Suppressor macrophage treated with lipopolysaccharide for 4 hours (primary cell): ENCODE data around the gene KLHL29.

Source experiments
- DNase-seq: peaks from one replicate; pipeline ENCODE4 v3.0.0-alpha.2; 2020

KLHL29 gene

DNA sequence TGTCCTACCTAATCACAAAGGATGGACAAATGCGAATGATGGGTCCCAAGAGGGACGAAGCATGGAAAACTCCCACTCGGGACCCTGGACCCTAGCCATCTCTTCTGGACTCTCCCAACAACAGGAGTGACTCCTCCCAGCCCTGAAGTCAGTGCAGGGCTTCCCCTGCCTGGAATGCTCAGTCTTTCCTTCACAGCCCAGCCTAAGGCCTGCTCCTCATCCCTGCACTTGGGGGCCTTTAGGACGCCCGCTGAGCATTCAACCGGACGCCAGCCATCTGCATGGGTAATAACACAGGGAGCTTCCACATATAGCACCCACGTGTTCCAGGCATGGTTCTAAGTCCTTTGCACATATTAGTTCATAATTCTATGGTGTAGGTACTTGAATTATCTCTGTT is 237.5 kb downstream of the KLHL29 start:
- no peak for DNase-seq

DNA sequence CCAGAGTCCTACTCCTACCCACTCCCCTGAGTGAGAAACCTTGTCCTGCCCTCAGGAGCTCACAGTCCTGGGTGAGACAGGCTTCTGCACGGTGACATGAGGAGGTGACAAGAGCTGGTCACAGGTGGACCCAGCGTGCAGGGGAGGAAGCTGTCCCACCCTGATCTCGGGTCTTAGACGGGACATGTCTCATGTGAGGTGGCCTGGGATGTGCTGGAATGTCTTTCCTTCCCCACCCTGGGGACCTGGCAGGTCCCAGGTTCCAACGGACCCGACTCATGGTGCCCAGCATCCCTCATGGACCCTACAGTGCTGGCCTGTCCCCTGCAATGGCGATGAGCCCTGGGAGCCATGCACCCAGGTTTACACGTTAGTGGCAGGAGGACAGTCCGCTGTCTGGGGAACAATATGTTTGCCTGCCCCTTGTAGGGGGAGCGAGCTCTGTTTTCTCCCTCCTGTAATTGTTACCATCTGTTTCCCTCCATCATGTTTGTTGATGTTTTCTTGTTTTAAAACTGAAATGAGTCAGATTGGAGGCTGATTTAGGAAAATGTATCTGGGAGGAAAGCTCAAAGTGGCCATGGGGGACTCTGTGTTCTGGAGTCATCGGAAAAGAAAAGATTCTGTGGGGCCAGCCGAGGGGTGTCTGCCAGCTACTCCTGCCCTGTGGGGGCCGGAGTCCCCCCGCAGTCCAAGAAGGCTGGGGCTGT is 238.1 kb downstream of the KLHL29 start:
- DNase-seq = no peak

DNA sequence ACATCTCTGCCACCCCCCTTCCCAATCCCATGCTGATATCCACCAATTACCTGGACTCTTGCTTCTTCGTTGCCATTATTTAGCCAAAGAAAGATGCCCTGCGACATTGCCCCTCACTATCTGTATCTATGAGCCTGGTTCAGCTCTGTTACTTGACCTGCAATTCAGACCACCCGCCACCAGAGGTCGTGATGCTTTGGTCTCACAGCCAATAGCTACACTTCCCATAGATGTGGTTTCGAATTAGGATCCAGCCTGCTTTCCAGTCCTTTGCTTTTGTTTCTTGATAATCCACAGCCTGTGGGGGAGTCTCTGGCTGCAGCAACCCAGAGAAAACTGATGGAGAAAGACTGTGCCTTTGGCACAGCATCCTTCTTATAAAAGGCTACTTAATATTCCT is 239.4 kb downstream of the KLHL29 start:
- DNase-seq = peak; percentile 39

DNA sequence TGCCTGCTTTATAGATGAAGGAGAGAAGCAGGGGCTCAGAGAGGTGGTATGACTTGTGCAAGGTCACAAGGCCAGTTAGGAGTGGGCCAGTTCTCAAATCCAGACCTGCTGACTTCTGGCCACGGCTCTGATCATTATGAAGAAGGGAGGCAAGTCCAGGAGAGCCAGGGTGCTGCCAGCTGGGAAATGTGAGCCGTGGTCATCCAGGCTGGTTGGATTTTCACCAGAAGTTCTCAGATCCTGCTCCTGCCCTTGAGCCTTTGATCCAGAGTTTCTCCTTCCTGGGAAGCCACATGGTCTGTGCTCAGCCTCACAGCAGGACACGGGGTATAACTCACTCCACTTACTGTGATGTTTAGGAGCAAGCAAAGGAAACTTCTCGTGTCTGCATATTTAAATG is 239.9 kb downstream of the KLHL29 start:
- DNase-seq = no peak

DNA sequence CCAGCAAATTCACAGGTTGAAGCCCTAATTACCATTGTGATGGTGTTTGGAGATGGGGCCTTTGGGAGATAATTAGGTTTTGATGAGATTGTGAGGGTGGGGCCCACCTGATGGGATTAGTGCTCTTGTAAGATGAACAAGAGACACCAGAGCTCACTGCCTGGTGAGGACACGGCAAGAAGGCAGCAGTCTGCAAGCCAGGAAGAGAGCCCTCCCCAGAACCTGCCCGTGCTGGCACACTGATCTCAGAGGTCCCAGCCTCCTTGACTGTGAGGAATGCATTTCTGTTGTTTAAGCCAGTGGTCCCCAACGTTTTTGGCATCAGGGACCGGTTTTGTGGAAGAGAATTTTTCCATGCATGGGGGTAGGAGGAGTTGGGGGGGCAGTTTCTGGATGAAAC is 240.7 kb downstream of the KLHL29 start:
- DNase-seq = no peak

DNA sequence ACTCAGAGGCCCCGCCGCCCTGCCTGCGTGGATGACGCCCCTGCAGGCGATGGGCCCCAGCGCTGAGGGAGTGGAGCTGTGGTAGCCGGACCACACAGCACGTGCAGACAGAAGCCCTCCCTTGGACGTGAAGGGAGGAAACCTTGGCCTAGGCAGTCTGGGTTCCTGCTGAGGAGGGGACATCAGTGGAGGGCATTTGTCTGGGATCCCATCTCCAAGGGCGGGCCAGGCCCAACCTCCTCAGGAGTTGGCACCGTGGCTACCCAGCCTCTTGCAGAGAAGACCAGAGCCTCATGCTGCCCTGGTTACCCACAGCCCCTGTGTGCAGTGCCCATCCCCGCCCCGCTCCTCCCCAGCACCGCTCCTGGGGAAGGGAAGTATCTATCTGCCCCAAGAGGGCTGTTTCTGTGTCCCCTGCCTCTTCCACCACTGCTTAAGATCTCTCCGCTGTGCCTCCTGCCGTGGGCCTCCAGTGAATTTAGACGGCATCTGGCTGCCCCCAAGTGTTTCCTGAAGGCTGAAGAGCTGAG is 241.8 kb downstream of the KLHL29 start:
- DNase-seq = no peak

DNA sequence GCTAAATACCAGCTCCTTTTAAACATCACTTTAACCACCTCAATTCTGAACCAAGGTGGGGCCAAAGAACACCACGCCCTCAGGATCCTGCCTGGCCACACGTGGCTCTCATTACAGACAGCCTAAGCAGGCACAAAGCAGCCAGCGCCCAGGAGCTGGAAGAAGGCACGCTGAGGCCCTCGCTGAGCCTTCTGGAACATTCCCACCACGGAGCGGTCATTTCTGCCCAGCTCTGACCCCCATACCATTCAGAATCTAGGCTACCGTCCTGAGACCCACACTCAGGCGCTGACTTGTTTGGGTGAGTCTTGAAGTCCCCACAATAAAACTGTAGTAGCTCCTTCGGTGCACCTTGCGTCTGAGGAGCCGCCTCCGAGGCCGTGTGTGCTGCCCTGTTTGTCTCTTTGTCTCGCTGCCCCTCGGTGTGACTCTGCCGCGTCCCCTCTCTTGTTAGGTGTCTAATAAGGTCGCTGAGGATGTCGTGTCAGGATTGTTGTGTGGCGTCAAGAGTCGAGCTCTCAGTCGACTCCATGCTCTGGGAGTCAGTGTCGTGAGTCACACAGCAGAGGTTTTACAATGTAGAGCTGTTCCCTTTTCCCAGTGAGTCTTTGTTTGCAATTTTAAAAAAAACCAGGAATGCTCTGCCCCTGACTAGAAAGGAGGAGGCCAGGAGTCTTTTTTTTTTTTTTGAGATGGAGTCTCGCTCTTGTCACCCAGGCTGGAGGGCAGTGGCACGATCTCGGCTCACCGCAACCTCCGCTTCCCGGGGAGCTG is 242.4 kb downstream of the KLHL29 start:
- DNase-seq = no peak

DNA sequence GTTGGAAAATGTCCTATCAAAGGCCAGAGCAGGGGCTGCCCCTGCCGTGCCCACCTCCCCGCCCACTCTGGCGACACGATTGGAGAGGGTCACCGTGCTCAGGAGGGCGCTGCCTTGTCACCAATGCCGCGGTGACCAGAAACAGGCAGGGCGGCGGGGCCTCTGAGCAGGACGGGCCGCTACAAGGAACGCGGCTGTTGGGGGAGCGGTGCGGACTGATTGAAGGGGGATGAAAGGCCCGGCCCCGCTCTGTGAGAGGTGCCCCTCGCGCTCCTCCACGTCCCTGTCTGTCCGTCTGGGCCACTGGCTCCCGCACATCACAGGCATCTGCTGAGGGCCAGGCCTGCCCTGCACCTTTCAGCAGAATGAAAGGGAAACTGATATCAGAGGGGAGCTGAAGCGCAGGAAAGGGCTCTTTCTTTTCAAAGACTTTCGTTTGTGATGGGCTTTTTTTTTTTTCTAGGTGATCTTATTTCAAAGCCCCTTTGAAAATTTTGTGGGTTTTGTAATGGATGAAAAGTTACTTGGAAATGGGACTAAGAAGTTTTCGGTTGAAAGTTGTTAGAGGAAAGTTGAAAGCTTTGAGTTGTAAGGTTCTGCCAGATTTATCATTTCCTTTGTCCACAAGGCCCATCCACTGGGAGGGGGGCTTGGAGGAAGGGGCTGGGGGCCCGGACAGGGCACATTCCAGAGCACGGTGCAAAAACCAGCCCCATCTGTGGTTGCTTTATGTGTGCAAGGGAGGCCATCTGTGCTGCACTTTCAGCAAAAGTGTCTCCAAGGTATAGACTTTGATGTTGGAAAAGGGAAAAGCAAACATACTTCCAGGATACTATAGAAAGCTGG is 244.2 kb downstream of the KLHL29 start:
- DNase-seq = no peak

DNA sequence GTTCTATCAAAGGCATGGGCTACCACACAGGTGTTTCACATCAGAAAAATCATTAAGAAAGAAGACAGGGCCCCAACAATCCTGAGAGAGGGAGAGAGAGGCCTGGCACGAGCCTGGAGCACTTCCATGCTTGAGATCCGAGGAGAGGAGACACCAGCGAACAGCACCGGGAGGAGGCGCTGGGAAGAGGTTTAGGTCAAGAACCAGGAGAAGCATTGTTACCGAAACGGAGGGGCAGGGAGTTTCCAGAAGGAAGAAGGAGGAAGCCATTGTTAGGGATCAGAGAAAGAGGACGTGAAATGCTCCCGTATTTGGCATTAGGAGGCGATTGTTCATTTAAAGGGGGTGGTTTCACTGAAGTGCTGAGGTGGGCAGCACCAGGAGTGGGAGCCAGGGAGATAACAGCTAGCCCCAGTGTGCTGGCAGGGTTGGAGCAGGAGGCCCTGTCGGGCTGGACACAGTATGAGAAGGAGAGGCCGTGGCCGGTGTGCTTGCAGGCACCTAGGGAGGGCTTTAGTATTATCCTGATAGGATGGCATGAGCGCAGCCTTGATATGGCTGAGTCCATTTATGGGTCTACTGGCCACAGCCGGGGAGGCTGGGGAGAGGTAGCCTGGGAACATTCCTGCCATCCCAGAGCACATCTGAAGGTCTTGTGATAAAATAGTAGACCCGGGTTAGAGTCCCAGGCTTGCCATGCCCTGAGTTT is 244.9 kb downstream of the KLHL29 start:
- DNase-seq = no peak

DNA sequence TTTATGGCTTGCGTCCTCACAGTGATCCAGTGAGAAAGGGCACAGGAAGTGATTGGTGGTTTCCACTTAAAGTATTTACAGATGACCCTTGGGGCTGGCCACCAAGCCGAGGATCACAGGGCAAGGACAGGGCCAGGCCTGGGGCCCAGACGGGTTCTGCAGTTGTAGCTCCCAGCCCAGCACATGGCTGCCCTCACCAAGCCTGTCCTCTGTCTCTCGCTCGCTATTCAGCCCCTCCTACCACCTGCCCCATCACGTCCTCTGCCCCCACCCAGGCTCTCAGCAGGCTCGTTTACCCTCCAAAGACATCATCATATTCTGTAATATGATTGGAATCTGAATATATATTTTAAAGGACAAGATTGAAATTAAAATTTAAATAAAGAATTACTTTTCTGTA is 246.0 kb downstream of the KLHL29 start:
- DNase-seq = no peak

DNA sequence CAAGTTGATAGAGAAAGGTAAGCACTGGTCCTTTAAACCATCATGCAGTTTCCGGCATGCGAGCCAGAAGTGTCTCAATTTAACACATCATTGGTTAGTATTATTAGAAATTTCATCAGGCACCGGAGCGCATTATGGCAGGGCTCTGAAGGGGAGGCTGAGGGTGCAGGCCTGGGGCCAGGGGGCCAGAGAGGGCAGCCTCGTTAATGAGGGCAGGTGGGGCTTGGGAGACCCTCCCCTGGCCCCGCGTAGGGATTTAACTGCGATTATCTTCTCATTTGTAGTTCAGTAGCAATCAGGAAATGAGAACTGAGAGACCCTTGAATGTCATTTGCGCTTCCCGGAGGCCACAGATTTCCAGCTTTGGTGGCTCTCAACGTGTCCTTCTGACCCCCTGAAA is 246.4 kb downstream of the KLHL29 start:
- DNase-seq = no peak

DNA sequence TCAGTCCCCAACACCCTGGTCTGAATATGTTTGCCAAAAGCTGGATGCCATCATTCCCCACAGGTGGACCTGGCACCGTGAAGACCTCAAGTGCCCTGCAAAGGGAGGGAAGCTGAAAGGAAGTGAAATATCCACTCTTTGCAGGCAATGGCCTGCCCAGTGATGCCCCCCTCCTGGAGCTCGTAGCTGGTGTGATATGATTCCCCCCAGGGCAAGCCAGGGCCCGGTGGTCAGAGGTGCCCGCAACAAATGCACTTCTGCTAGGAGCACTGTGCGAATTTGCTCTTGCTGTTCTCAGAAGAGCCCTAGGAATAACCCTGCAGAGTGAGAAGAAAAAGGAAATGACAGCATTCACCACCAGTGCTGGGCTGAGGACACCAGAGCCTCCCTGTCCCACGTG is 247.4 kb downstream of the KLHL29 start:
- DNase-seq = no peak

DNA sequence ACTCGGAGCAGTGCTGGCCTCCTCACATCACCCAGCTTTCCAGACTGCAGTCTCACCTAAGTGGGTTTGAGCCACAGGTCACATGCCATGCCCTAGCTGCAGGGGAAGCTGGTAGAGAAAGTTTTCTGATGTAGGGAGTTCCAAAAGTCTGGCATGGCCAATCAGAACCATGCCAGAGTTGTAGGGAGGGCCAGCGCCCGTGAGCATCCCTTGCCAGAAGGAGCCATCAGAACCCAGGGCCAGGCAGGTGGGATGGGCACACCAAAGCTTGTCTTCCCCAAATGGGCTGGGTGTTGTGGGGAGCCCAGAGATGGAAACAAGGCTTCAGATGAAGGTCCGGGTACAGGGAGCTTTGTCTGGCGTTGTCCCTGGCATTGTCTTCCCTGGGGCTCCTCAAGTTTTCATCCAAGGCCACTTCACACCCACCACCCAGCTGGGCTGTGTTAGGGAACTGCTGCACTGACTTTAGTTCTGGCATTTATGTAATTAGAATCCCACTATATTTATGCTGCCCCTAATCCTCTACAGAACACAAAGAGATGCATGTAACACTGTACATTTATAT is 247.9 kb downstream of the KLHL29 start:
- no peak for DNase-seq

DNA sequence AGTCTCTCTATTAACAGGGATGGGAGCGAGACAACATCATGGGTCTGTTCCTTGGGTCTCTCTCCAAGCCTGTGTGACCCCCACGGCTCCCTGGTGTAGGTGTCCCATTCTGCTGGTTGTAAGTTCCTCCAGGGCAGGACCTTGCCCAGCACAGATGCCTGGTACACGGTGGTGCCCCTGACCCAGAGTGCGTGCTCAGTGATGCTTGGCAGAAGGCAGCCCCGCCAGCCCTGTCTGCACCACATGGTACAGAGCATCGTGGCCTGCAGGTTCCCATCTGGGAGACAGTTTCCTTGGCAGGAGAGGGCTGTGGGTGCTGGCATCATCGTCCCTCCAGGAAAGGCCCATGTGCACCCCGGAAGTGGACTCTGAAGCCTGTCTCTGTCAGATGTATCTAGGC is 249.0 kb downstream of the KLHL29 start:
- no peak for DNase-seq

DNA sequence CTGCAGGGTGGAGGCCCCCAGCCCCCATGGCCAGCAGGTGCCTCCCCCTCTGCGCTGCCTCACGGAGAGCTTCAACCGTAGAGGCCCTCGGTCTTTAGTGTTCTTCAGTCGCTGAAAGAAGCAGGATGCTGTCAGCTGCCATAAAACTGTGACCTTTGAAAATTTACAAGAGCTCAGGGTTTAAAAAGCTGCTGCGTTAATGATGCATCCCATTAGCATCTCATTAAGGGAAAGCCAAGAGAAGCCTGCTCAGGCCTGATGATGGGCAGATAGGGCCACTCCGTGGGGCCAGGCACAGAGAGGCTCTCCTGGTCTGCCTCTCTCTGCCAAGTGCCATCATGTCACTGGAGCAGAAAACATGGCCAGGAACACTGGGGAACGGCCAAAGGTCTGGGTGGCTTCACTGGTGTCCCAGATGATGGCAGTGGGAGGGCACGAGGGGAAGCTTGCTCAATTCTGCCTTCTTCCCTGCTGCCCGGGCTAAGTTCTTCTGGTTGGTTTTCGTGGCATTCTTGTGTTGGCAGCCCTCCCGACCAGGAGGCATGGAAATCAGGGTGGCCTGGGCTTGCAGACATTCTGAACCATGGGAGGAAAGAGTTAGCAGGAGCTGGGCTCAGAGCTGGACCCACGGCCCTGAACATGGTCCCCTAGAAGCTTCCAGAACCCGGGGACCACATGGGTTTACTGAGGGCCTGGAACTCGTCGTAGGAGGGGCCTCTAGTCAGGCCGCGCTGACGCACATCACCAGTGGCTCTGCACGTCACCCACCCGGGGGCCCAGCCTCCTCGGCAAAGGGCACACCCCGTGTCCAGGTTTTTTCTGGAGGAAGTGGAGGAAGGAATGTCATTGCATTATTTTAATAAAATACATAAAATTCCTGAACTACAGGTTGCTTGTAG is 250.7 kb downstream of the KLHL29 start:
- DNase-seq = no peak

DNA sequence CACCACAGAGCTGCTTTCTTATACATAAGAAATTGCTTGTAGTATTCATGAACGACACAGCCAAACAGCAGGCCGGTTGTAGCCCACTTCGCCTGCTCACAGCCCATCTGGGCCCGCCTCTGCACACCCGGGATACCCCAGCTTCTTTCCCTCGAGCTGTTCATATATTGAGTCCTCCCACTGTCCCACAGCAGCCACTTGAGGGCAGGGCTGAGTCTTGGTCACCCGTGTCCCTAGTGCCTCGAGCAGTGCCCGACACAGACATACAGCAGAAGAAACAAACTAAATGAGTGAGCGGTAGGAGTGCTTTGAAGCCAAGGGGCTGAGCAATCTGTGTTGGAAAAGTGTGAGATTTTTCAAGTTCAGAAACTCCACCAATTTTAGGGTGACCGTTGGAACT is 251.4 kb downstream of the KLHL29 start:
- DNase-seq = no peak

DNA sequence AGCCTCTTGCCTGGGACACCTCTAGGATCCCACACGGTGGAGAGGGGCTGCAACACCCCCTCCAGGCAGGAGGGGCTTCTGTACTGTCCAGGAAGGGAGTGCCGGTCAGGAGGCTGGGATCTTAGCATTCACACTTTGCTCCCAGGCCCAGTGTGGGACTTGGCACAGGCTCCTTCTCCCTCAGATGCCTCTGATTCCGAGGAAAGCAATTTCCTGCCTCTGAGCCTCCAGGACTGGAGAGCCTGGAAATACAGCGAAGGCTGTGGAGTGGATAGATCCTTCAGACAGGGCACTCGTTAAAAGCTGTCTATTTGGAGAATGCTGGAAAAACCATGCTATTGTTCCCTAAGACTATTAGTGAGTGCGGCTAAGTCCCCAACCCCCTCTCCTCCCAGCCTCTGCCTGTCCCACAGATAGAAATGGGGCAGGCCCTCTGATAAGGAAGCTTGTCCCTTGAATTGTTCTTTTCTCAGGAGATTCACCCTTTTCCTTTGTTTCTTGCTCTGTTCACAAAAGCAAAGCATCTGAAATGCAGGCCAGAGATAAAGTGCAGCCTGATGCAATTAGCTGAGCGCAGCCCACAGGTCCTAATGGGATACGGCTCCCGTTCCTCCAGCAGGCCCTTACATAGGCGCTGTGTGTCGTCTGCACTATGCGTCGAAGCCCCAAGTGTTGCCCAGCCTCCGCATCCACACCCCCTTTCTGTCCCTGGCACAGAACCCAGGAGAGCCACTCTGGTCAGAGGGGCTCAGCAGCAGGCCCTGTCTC is 252.2 kb downstream of the KLHL29 start:
- DNase-seq = no peak

DNA sequence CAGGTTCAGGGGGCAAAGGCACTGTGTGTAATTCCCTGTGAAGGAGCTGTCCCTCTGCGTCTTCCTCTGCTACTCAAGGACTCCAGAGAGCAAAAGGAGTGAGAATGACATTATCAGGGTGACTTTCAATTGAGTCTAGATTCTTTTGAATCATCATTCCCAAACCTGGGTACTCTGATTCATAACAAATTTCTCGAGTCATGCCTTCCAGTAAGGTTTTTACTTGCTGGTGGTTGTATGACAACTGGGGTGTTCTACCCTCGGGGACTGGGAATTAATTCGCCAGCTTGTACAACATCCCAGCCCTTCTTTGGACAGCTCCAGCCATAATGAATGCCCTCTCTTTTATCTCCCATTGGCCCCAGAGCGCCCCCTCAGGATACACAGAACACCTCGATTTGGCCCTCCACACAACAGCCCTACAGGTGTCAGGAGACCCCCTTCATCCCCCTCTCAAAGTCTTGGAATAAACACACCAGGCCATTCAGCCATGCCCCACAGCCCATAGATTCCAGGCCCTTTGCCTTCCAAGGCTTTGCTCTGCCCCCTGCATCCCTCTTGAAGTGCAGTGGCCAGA is 254.5 kb downstream of the KLHL29 start:
- DNase-seq = no peak

DNA sequence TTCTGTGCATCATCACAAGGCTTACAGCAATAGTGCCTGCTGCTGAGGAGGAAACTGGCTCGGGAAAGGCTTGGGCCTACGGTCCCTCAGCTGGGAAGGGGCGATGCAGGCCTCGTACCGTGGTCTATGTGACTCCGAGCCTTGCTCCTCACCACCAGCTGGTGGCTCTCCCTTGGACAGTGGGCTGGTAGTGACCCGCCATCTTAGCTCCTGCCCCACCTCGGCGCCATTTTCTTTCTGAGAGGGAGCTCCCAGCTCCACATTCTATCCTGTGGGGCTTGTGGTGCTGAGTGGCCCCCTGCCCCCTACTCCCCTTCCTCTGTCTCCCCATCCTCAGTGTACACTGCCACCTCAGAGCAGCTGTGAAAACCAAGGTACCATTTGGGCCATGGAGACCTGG is 255.7 kb downstream of the KLHL29 start:
- no peak for DNase-seq

DNA sequence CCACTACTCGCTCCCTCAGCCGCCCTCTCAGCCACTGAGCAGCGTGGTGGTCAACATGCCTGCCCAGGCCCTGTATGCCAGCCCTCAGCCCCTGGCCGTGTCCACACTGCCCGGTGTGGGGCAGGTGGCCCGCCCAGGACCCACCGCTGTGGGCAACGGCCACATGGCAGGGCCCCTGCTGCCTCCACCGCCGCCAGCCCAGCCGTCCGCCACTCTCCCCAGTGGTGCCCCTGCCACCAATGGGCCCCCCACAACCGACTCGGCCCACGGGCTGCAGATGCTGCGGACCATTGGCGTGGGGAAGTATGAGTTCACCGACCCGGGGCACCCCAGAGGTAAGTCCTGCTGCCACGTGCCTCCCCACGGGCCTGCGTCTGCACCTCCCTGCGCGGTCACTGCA is 257.5 kb downstream of the KLHL29 start:
- DNase-seq = no peak
